K562 (cell line): ENCODE results near the gene RPF1. TPM values are rescaled to one million over a fixed set of nuclear protein-coding genes. Genes with fewer than 3 reads are reported as not detected.
A peak's percentile ranks its signal among the peaks of the same experiment; 100 is the strongest.

Source experiments
- ARID4B ChIP-seq: sonication (generic); formaldehyde crosslinking; IDR thresholded peaks from 2 replicates; pipeline ENCODE4 v1.8.0; 2022; ENCODE audit warnings: mild to moderate bottlenecking, missing genetic modification reagents
- BRD9 ChIP-seq: fragments of 450-650 bp; IDR thresholded peaks from 2 replicates; pipeline ENCODE4 v1.6.1; 2018; ENCODE audit warnings: low read depth; ENCODE audit not compliant: partially characterized antibody
- ETS1 ChIP-seq: conservative IDR thresholded peaks from 2 replicates; pipeline ENCODE4 v1.6.1; 2011; ENCODE audit warnings: low read depth, mild to moderate bottlenecking, low read length; ENCODE audit not compliant: control insufficient read depth
- KDM1A ChIP-seq, 2 experiments: fragments of 450-650 bp; IDR thresholded peaks; 2 replicates each; pipeline ENCODE4 v1.6.1; 2016; ENCODE audit warnings: mild to moderate bottlenecking in 2 of 2
- PCBP2 ChIP-seq: fragments of 200-400 bp; formaldehyde crosslinking; IDR thresholded peaks from 2 replicates; pipeline ENCODE4 v1.6.1; 2018; ENCODE audit warnings: low read length, low read depth, mild to moderate bottlenecking, moderate library complexity; ENCODE audit not compliant: poor library complexity, severe bottlenecking
- PML ChIP-seq: IDR thresholded peaks from 2 replicates; pipeline ENCODE4 v1.6.1; 2012; ENCODE audit warnings: low read length, inconsistent platforms
- POLR2G ChIP-seq: fragments of 200-400 bp; formaldehyde crosslinking; IDR thresholded peaks from 2 replicates; pipeline ENCODE4 v1.6.1; 2017; ENCODE audit warnings: low read depth, mild to moderate bottlenecking, antibody characterized with exemption, low read length, moderate library complexity
- PRPF4 ChIP-seq: fragments of 200-400 bp; formaldehyde crosslinking; IDR thresholded peaks from one replicate; pipeline ENCODE4 v1.6.1; 2017; ENCODE audit warnings: low read length, low read depth, mild to moderate bottlenecking; ENCODE audit not compliant: insufficient read depth, poor library complexity, severe bottlenecking
- RBM22 ChIP-seq: fragments of 200-400 bp; formaldehyde crosslinking; IDR thresholded peaks from 2 replicates; pipeline ENCODE4 v1.6.1; 2018; ENCODE audit warnings: low read length, low read depth; ENCODE audit not compliant: poor library complexity, severe bottlenecking
- RFX1 ChIP-seq: fragments of 450-650 bp; IDR thresholded peaks from 2 replicates; pipeline ENCODE4 v1.6.1; 2016; ENCODE audit warnings: mild to moderate bottlenecking, moderate library complexity
- ZNF444 ChIP-seq: fragments of 250-450 bp; sonication (Bioruptor Pico); IDR thresholded peaks from 2 replicates; pipeline ENCODE4 v1.4.0; 2020; ENCODE audit warnings: mild to moderate bottlenecking, moderate library complexity
- ZNF76 ChIP-seq: fragments of 250-450 bp; sonication (Bioruptor Pico); IDR thresholded peaks from 2 replicates; pipeline ENCODE4 v1.4.0; 2020; ENCODE audit warnings: mild to moderate bottlenecking, moderate library complexity, borderline replicate concordance
- polyA plus RNA-seq, 8 experiments: library from polyadenylated mRNA; depleted of rRNA in 4 of 8; stranded (reverse) in 5 of 8; unstranded in 3 of 8; fragments of >200 nt; fragmentation: Nextera tagmentation in 2 of 8; fragmentation: Illumina TruSeq in 1 of 8; extraction: Ambion mirVana in 2 of 8; extraction: Trizol in 1 of 8; gene quantifications; 2 replicates each; pipeline versions ENCODE4 v1.2.1 to v1.2.3, GENCODE V29; 2011 to 2014; ENCODE audit warnings: inconsistent platforms in 1 of 8, missing spikeins in 1 of 8
- total RNA-seq, 7 experiments: library from RNA; depleted of rRNA in 6 of 7; stranded (reverse); fragments of >200 nt in 6 of 7; fragmentation: Illumina TruSeq in 2 of 7; extraction: Trizol in 2 of 7; gene quantifications; 2 replicates each; pipeline versions ENCODE4 v1.2.1 to v1.2.3, GENCODE V29; 2011 to 2021; ENCODE audit warnings: low replicate concordance in 1 of 7
- TF ChIP-seq, protein P1 (sequence below): fragments of 250-450 bp; sonication (Bioruptor Pico); IDR thresholded peaks from 2 replicates; pipeline ENCODE4 v1.5.0; 2022; ENCODE audit warnings: mild to moderate bottlenecking
- TF ChIP-seq, protein P2 (sequence below): fragments of 450-650 bp; IDR thresholded peaks from 2 replicates; pipeline ENCODE4 v1.6.1; 2016
- TF ChIP-seq, protein P3 (sequence below): fragments of 250-450 bp; sonication (Bioruptor Pico); IDR thresholded peaks from 2 replicates; pipeline ENCODE4 v1.8.0; 2021; ENCODE audit warnings: mild to moderate bottlenecking, moderate library complexity

RPF1 gene
- total and polyA plus RNA-seq, 9 of the 15 experiments (the other 6 are each of a cell fraction or from before 2014, with no cell fraction given), result 52.4 to 156 (median 90.2) TPM

GRCh38 chr1:84478876-84479868 is at the start of gene RPF1 (continued):
- TF ChIP-seq ARID4B (CRISPR knock-in tag), result peak; percentile 52; the same call in 1 of the 2 replicates
- no peak for TF ChIP-seq BRD9
- TF ChIP-seq RBM22, result no peak
- no peak for TF ChIP-seq KDM1A (IDR thresholded peaks at IDR 0.05)
- TF ChIP-seq, protein P1, sequence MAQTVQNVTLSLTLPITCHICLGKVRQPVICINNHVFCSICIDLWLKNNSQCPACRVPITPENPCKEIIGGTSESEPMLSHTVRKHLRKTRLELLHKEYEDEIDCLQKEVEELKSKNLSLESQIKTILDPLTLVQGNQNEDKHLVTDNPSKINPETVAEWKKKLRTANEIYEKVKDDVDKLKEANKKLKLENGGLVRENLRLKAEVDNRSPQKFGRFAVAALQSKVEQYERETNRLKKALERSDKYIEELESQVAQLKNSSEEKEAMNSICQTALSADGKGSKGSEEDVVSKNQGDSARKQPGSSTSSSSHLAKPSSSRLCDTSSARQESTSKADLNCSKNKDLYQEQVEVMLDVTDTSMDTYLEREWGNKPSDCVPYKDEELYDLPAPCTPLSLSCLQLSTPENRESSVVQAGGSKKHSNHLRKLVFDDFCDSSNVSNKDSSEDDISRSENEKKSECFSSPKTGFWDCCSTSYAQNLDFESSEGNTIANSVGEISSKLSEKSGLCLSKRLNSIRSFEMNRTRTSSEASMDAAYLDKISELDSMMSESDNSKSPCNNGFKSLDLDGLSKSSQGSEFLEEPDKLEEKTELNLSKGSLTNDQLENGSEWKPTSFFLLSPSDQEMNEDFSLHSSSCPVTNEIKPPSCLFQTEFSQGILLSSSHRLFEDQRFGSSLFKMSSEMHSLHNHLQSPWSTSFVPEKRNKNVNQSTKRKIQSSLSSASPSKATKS (CRISPR knock-in tag), result no peak
- no peak for TF ChIP-seq ETS1
- no peak for TF ChIP-seq PCBP2
- TF ChIP-seq PRPF4, result no peak
- no peak for TF ChIP-seq ZNF444 (CRISPR knock-in tag)
- peak; percentile 86 for TF ChIP-seq POLR2G
- TF ChIP-seq, protein P2, sequence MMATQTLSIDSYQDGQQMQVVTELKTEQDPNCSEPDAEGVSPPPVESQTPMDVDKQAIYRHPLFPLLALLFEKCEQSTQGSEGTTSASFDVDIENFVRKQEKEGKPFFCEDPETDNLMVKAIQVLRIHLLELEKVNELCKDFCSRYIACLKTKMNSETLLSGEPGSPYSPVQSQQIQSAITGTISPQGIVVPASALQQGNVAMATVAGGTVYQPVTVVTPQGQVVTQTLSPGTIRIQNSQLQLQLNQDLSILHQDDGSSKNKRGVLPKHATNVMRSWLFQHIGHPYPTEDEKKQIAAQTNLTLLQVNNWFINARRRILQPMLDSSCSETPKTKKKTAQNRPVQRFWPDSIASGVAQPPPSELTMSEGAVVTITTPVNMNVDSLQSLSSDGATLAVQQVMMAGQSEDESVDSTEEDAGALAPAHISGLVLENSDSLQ, result peak; percentile 83
- TF ChIP-seq, protein P3, sequence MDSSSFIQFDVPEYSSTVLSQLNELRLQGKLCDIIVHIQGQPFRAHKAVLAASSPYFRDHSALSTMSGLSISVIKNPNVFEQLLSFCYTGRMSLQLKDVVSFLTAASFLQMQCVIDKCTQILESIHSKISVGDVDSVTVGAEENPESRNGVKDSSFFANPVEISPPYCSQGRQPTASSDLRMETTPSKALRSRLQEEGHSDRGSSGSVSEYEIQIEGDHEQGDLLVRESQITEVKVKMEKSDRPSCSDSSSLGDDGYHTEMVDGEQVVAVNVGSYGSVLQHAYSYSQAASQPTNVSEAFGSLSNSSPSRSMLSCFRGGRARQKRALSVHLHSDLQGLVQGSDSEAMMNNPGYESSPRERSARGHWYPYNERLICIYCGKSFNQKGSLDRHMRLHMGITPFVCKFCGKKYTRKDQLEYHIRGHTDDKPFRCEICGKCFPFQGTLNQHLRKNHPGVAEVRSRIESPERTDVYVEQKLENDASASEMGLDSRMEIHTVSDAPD (CRISPR knock-in tag), result no peak
- TF ChIP-seq RFX1, result no peak
- peak; percentile 83 for TF ChIP-seq PML
- 0 out of 2 replicates have a peak, but pooled peaks have one; percentile 65 for TF ChIP-seq ZNF76 (CRISPR knock-in tag)
